T-helper 2 cell treated with Interferon-gamma antibody and Interleukin-4, amounts not matched to agents 5 μg/mL and 100 μg/mL, for 36 hours (primary cell): ENCODE measurements around the gene ZNF324B.
"Not testable (repeated sequence)": the region's sequence is repeated elsewhere in the genome, so short reads cannot be mapped to it uniquely, and the experiment has no call there.

ENCODE experiments used
- DNase-seq: peaks from one replicate; pipeline ENCODE4 v3.0.0; 2021; ENCODE audit warnings: low spot score
- H3K27ac Mint-ChIP-seq: one replicate; pipeline ENCODE4 v1.8.0; 2021; ENCODE audit warnings: mild to moderate bottlenecking, mixed read lengths
- H3K27me3 Mint-ChIP-seq: one replicate; pipeline ENCODE4 v1.8.0; 2021; ENCODE audit warnings: low read depth, mixed read lengths
- H3K36me3 Mint-ChIP-seq: one replicate; pipeline ENCODE4 v1.8.0; 2021; ENCODE audit warnings: low read depth, mixed read lengths
- H3K4me1 Mint-ChIP-seq: one replicate; pipeline ENCODE4 v1.8.0; 2021; ENCODE audit warnings: low read depth, mixed read lengths
- H3K4me3 Mint-ChIP-seq: one replicate; pipeline ENCODE4 v1.8.0; 2022; ENCODE audit warnings: mild to moderate bottlenecking, moderate library complexity, mixed read lengths
- H3K9me3 Mint-ChIP-seq: one replicate; pipeline ENCODE4 v1.8.0; 2021; ENCODE audit warnings: mixed read lengths

Gene ZNF324B

GRCh38 chr19:58439576-58440554 lies 11.6 kb upstream of the ZNF324B start, which contains the start of gene ZNF132:
TSS of gene ZNF132 (minus strand) at chr19:58440153. CDS start at chr19:58439821, 332 bp downstream.
- no peaks in the 10 kb centered on the region for H3K27me3 Mint-ChIP-seq
- H3K9me3 Mint-ChIP-seq: peaks cover 67% of the 10 kb centered on the region
- peak; percentile 95 for DNase-seq
- peaks cover 44% of the 10 kb centered on the region for H3K36me3 Mint-ChIP-seq
- H3K27ac Mint-ChIP-seq: peak within 1 kb of the TSS; percentile 96
- peaks cover 13% of the 10 kb centered on the region for H3K4me1 Mint-ChIP-seq
- H3K4me3 Mint-ChIP-seq: peak within 1 kb of the TSS; percentile 95

GRCh38 chr19:58440556-58440955 lies 10.9 kb upstream of the ZNF324B start:
- DNase-seq: no peak
- Mint-ChIP-seq H3K27ac (peak overlapping the region; percentile 96), H3K9me3 (peaks cover 60% of the 10 kb centered on the region), H3K4me1 (peaks cover 13% of the 10 kb centered on the region), H3K27me3 (no peaks in the 10 kb centered on the region), H3K36me3 (peaks cover 38% of the 10 kb centered on the region), H3K4me3 (peak overlapping the region; percentile 95)

GRCh38 chr19:58442986-58443385 lies 8.4 kb upstream of the ZNF324B start:
- not testable (repeated sequence) for H3K4me3 Mint-ChIP-seq, H3K27me3 Mint-ChIP-seq, DNase-seq, H3K27ac Mint-ChIP-seq
- Mint-ChIP-seq H3K9me3 (peaks cover 45% of the 10 kb centered on the region), H3K36me3 (peaks cover 14% of the 10 kb centered on the region), H3K4me1 (peaks cover 13% of the 10 kb centered on the region)

- not testable (repeated sequence) for H3K4me3 Mint-ChIP-seq, H3K27me3 Mint-ChIP-seq, DNase-seq, H3K27ac Mint-ChIP-seq, H3K36me3 Mint-ChIP-seq
- Mint-ChIP-seq H3K4me1 (peaks cover 15% of the 10 kb centered on the region), H3K9me3 (peaks cover 21% of the 10 kb centered on the region)
Measured at GRCh38 chr19:58448860-58449259, 2.6 kb upstream of the ZNF324B start.

GRCh38 chr19:58449980-58450379 lies 1.4 kb upstream of the ZNF324B start:
- DNase-seq, H3K27me3 Mint-ChIP-seq, H3K36me3 Mint-ChIP-seq, H3K27ac Mint-ChIP-seq, H3K4me3 Mint-ChIP-seq: not testable (repeated sequence)
- Mint-ChIP-seq H3K4me1 (peaks cover 15% of the 10 kb centered on the region), H3K9me3 (peaks cover 13% of the 10 kb centered on the region)

GRCh38 chr19:58450856-58451357 lies 515 bp upstream of the ZNF324B start:
- no peak overlapping the region for H3K27ac Mint-ChIP-seq
- peak; percentile 16 for DNase-seq
- H3K4me1 Mint-ChIP-seq: peaks cover 15% of the 10 kb centered on the region
- H3K27me3 Mint-ChIP-seq: peaks cover 5% of the 10 kb centered on the region
- peak overlapping the region; percentile 87 for H3K4me3 Mint-ChIP-seq
- H3K9me3 Mint-ChIP-seq: peaks cover 13% of the 10 kb centered on the region
- H3K36me3 Mint-ChIP-seq: peaks cover 7% of the 10 kb centered on the region

GRCh38 chr19:58453743-58454142 lies 2.3 kb downstream of the ZNF324B start:
- H3K9me3 Mint-ChIP-seq: peaks cover 5% of the 10 kb centered on the region
- H3K4me3 Mint-ChIP-seq: no peak overlapping the region
- peaks cover 2% of the 10 kb centered on the region for H3K27me3 Mint-ChIP-seq
- no peak overlapping the region for H3K27ac Mint-ChIP-seq
- DNase-seq: no peak
- peaks cover 22% of the 10 kb centered on the region for H3K36me3 Mint-ChIP-seq
- peaks cover 15% of the 10 kb centered on the region for H3K4me1 Mint-ChIP-seq

- H3K4me3 Mint-ChIP-seq: no peak overlapping the region
- H3K27ac Mint-ChIP-seq: no peak overlapping the region
- no peaks in the 10 kb centered on the region for H3K9me3 Mint-ChIP-seq
- no peak for DNase-seq
- H3K4me1 Mint-ChIP-seq: peaks cover 15% of the 10 kb centered on the region
- H3K36me3 Mint-ChIP-seq: peaks cover 25% of the 10 kb centered on the region
- peaks cover 2% of the 10 kb centered on the region for H3K27me3 Mint-ChIP-seq
Measured at GRCh38 chr19:58455306-58455705, 3.9 kb downstream of the ZNF324B start.

- no peak overlapping the region for H3K27ac Mint-ChIP-seq
- no peak overlapping the region for H3K4me3 Mint-ChIP-seq
Measured at GRCh38 chr19:58456111-58456510, 4.7 kb downstream of the ZNF324B start.

GRCh38 chr19:58460039-58460438 lies 8.6 kb downstream of the ZNF324B start:
- Mint-ChIP-seq H3K4me1 (no peaks in the 10 kb centered on the region), H3K36me3 (peaks cover 18% of the 10 kb centered on the region), H3K4me3 (no peak overlapping the region), H3K27ac (no peak overlapping the region), H3K9me3 (no peaks in the 10 kb centered on the region), H3K27me3 (no peaks in the 10 kb centered on the region)
- DNase-seq: no peak

More at GRCh38 chr19:58456111-58456510, 4.7 kb downstream of the ZNF324B start:
- peaks cover 9% of the 10 kb centered on the region for H3K4me1 Mint-ChIP-seq
- DNase-seq: no peak
- H3K9me3 Mint-ChIP-seq: no peaks in the 10 kb centered on the region
- peaks cover 2% of the 10 kb centered on the region for H3K27me3 Mint-ChIP-seq
- H3K36me3 Mint-ChIP-seq: peaks cover 25% of the 10 kb centered on the region

GRCh38 chr19:58466089-58466759 lies 14.8 kb downstream of the ZNF324B start:
- DNase-seq: no peak
- Mint-ChIP-seq H3K27me3 (peaks cover 2% of the 10 kb centered on the region), H3K27ac (no peak overlapping the region), H3K4me3 (peak overlapping the region; percentile 85), H3K36me3 (peaks cover 1% of the 10 kb centered on the region), H3K9me3 (no peaks in the 10 kb centered on the region), H3K4me1 (peaks cover 12% of the 10 kb centered on the region)

- peak; percentile 97 for DNase-seq
- Mint-ChIP-seq H3K9me3 (no peaks in the 10 kb centered on the region), H3K27ac (peak within 1 kb of the TSS; percentile 81), H3K27me3 (peaks cover 2% of the 10 kb centered on the region), H3K4me3 (peak within 1 kb of the TSS; percentile 85), H3K36me3 (peaks cover 1% of the 10 kb centered on the region), H3K4me1 (peaks cover 12% of the 10 kb centered on the region)
Measured at GRCh38 chr19:58466760-58467589, 15.6 kb downstream of the ZNF324B start, which contains the start of gene ZNF324. TSS of gene ZNF324 (plus strand) at chr19:58467080. CDS start at chr19:58469186, 2,106 bp downstream.

GRCh38 chr19:58468216-58468839 lies 16.9 kb downstream of the ZNF324B start:
- peak overlapping the region; percentile 22 for H3K27ac Mint-ChIP-seq

More at GRCh38 chr19:58468216-58468839, 16.9 kb downstream of the ZNF324B start:
- peaks cover 2% of the 10 kb centered on the region for H3K27me3 Mint-ChIP-seq
- H3K9me3 Mint-ChIP-seq: no peaks in the 10 kb centered on the region
- H3K4me1 Mint-ChIP-seq: peaks cover 12% of the 10 kb centered on the region
- no peak for DNase-seq
- peak overlapping the region; percentile 85 for H3K4me3 Mint-ChIP-seq
- peaks cover 5% of the 10 kb centered on the region for H3K36me3 Mint-ChIP-seq
